PC-3 (cell line): ENCODE measurements around the gene HSF4.

Experiments
- EZH2phosphoT487 ChIP-seq: fragments of 300-600 bp; sonication (generic); IDR thresholded peaks from 2 replicates; pipeline ENCODE4 v1.6.1; 2018; ENCODE audit warnings: mild to moderate bottlenecking, antibody characterized with exemption, low read length, borderline replicate concordance
- TF ChIP-seq, protein P1 (sequence below): fragments of 300-600 bp; sonication (generic); conservative IDR thresholded peaks from 2 replicates; pipeline ENCODE4 v1.5.1; 2017; ENCODE audit warnings: antibody characterized with exemption, low read depth, mild to moderate bottlenecking, low read length

DNA sequence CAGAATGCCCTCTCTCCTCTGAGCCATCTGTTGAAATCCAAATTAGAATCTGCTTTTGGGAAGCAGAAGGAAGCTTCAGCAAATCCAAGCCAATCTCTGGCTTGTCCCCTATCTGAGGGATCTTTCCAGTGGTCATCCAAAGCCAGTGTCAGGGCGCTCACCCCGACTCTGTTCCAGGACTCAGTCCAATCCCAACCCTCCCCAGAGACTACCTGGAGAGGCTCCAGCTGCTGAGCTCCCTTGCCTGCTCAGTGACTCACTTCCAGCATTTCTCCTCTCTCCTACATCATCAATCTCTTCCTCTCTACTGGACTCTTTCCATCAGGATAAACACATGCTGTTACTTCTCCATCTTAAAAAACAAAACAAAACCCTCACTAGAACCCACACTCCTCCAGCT is 16.8 kb downstream of the HSF4 start:
- TF ChIP-seq, protein P1, sequence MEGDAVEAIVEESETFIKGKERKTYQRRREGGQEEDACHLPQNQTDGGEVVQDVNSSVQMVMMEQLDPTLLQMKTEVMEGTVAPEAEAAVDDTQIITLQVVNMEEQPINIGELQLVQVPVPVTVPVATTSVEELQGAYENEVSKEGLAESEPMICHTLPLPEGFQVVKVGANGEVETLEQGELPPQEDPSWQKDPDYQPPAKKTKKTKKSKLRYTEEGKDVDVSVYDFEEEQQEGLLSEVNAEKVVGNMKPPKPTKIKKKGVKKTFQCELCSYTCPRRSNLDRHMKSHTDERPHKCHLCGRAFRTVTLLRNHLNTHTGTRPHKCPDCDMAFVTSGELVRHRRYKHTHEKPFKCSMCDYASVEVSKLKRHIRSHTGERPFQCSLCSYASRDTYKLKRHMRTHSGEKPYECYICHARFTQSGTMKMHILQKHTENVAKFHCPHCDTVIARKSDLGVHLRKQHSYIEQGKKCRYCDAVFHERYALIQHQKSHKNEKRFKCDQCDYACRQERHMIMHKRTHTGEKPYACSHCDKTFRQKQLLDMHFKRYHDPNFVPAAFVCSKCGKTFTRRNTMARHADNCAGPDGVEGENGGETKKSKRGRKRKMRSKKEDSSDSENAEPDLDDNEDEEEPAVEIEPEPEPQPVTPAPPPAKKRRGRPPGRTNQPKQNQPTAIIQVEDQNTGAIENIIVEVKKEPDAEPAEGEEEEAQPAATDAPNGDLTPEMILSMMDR = no peak
- no peak for TF ChIP-seq EZH2phosphoT487
